Neural cell (in vitro differentiated cells): ENCODE results near the gene UCMA.

Experiments used
- EZH2 ChIP-seq: fragments of 200-600, 300-800 bp; shearing (Covaris generic), sonication (generic); IDR thresholded peaks from 2 replicates; pipeline ENCODE4 v1.6.1; 2014; ENCODE audit warnings: antibody characterized with exemption, low read length, borderline replicate concordance, mild to moderate bottlenecking; ENCODE audit not compliant: insufficient read depth, poor library complexity, severe bottlenecking
- MXI1 ChIP-seq: fragments of 450-650 bp; conservative IDR thresholded peaks from 2 replicates; pipeline ENCODE4 v1.6.1; 2014; ENCODE audit warnings: antibody characterized with exemption, mild to moderate bottlenecking; ENCODE audit not compliant: poor library complexity, severe bottlenecking
- POLR2AphosphoS5 ChIP-seq: IDR thresholded peaks from 2 replicates; pipeline ENCODE4 v1.6.1; 2012
- RAD21 ChIP-seq: fragments of 450-650 bp; conservative IDR thresholded peaks from 2 replicates; pipeline ENCODE4 v1.6.1; 2014; ENCODE audit warnings: antibody characterized with exemption, mild to moderate bottlenecking, moderate library complexity
- TF ChIP-seq, protein P1 (sequence below): fragments of 450-650 bp; IDR thresholded peaks from 2 replicates; pipeline ENCODE4 v1.5.1; 2014; ENCODE audit warnings: antibody characterized with exemption, mild to moderate bottlenecking, moderate library complexity; ENCODE audit not compliant: poor library complexity, severe bottlenecking

DNA sequence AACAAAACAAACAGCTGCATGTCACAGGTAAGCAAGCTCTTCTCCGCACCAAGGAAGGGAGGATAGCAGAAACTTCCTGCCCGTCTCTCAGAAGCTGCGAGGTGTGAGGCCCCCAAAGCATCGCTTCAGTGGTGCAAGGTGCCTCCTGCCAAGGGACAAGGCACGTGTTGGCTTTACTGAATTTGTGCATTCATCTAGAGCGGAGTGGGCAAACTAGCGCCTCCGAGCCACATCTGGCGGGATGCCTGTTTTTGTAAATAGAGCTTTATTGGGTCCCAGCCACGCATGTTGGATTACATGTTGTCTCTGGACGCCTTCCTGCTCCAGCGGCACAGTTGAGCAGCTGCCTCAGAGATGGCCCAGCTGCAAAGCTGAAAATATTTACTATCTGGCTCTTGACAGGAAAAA is 38.0 kb upstream of the UCMA start:
- TF ChIP-seq, protein P1, sequence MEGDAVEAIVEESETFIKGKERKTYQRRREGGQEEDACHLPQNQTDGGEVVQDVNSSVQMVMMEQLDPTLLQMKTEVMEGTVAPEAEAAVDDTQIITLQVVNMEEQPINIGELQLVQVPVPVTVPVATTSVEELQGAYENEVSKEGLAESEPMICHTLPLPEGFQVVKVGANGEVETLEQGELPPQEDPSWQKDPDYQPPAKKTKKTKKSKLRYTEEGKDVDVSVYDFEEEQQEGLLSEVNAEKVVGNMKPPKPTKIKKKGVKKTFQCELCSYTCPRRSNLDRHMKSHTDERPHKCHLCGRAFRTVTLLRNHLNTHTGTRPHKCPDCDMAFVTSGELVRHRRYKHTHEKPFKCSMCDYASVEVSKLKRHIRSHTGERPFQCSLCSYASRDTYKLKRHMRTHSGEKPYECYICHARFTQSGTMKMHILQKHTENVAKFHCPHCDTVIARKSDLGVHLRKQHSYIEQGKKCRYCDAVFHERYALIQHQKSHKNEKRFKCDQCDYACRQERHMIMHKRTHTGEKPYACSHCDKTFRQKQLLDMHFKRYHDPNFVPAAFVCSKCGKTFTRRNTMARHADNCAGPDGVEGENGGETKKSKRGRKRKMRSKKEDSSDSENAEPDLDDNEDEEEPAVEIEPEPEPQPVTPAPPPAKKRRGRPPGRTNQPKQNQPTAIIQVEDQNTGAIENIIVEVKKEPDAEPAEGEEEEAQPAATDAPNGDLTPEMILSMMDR, result no peak
- TF ChIP-seq POLR2AphosphoS5, result no peak
- no peak for TF ChIP-seq RAD21
- TF ChIP-seq EZH2, result no peak
- no peak for TF ChIP-seq MXI1
